OCI-LY1 (cell line): Measurements from ENCODE around the gene REL.
"Not testable (repeated sequence)": the region's sequence is repeated elsewhere in the genome, so short reads cannot be mapped to it uniquely, and the experiment has no call there.

ENCODE experiments used
- H2AFZ ChIP-seq: fragments of 200-600 bp; sonication (generic), shearing (Covaris generic); 2 replicates; pipeline ENCODE4 v1.6.0; 2014; ENCODE audit warnings: antibody characterized with exemption, mild to moderate bottlenecking, low read length
- H3F3A ChIP-seq: fragments of 200-600 bp; sonication (generic), shearing (Covaris generic); 2 replicates; pipeline ENCODE4 v1.6.0; 2014; ENCODE audit warnings: mild to moderate bottlenecking, antibody characterized with exemption, low read length, moderate library complexity; ENCODE audit not compliant: insufficient read depth
- H3K27ac ChIP-seq: fragments of 200-600 bp; sonication (generic); 2 replicates; pipeline ENCODE4 v1.5.1; 2014; ENCODE audit warnings: low read length, mixed run types, mild to moderate bottlenecking, low read depth; ENCODE audit not compliant: poor library complexity, severe bottlenecking
- H3K27me3 ChIP-seq: fragments of 200-600 bp; sonication (generic); 2 replicates; pipeline ENCODE4 v1.6.0; 2014; ENCODE audit warnings: antibody characterized with exemption, mild to moderate bottlenecking, low read length, moderate library complexity; ENCODE audit not compliant: insufficient read depth
- H3K36me3 ChIP-seq: fragments of 200-600 bp; sonication (generic); 2 replicates; pipeline ENCODE4 v1.6.1; 2014; ENCODE audit warnings: mild to moderate bottlenecking, antibody characterized with exemption, low read length, moderate library complexity, mixed read lengths; ENCODE audit not compliant: insufficient read depth
- H3K4me1 ChIP-seq: fragments of 200-600 bp; sonication (generic); 2 replicates; pipeline ENCODE4 v1.5.1; 2014; ENCODE audit warnings: mild to moderate bottlenecking, low read length, moderate library complexity; ENCODE audit not compliant: insufficient read depth, severe bottlenecking
- H3K4me2 ChIP-seq: fragments of 200-600 bp; sonication (generic), shearing (Covaris generic); 2 replicates; pipeline ENCODE4 v1.6.1; 2014; ENCODE audit warnings: low read length
- H3K4me3 ChIP-seq: fragments of 200-600 bp; sonication (generic); 2 replicates; pipeline ENCODE4 v1.5.1; 2014; ENCODE audit warnings: low read length, low read depth, mild to moderate bottlenecking, mixed read lengths; ENCODE audit not compliant: poor library complexity, severe bottlenecking
- H3K79me2 ChIP-seq: fragments of 200-600 bp; shearing (Covaris generic); 2 replicates; pipeline ENCODE4 v1.6.1; 2016; ENCODE audit warnings: mixed run types, low read length, mixed read lengths; ENCODE audit not compliant: insufficient read depth
- H3K9ac ChIP-seq: fragments of 200-600 bp; sonication (generic), shearing (Covaris generic); 2 replicates; pipeline ENCODE4 v1.6.1; 2014; ENCODE audit warnings: mild to moderate bottlenecking, low read length, mixed read lengths
- H3K9me2 ChIP-seq: fragments of 200-600 bp; sonication (generic), shearing (Covaris generic); 2 replicates; pipeline ENCODE4 v1.6.1; 2014; ENCODE audit warnings: low read depth, mild to moderate bottlenecking, low read length, mixed read lengths
- H3K9me3 ChIP-seq: fragments of 200-600 bp; shearing (Covaris generic); 2 replicates; pipeline ENCODE4 v1.6.1; 2014; ENCODE audit warnings: low read length, mixed read lengths
- H4K20me1 ChIP-seq: fragments of 200-600 bp; sonication (generic), shearing (Covaris generic); 2 replicates; pipeline ENCODE4 v1.6.0; 2016; ENCODE audit warnings: mild to moderate bottlenecking, low read length; ENCODE audit not compliant: insufficient read depth
- EZH2 ChIP-seq: fragments of 200-600 bp; sonication (generic), shearing (Covaris generic); IDR thresholded peaks from 2 replicates; pipeline ENCODE4 v1.8.0; 2017; ENCODE audit warnings: borderline replicate concordance, mixed run types, mild to moderate bottlenecking, antibody characterized with exemption, low read length, moderate library complexity, mixed read lengths
- TF ChIP-seq, protein P1 (sequence below): fragments of 200-600 bp; sonication (generic), shearing (Covaris generic); IDR thresholded peaks from 2 replicates; pipeline ENCODE4 v1.5.1; 2017; ENCODE audit warnings: mild to moderate bottlenecking, antibody characterized with exemption, low read length, moderate library complexity, mixed read lengths

REL gene

DNA sequence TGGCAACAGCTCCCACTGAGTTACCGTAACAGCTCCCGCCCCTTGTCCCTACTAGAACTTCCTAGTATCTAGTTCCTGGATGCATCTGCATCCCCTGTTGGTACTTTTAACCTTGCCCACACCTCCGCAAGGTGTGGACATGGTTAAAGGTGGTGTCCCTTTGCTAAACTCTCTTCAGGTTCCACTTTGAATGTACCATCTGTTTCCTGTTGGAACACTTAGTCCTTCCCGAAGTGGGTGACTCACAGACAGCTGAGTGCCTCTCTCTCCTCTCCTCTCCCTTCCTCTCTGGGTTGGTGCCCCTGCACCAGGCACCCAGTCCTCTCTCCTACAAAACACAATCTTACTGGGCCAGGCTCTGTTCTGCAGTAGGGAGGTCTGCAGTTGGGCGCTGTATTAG, 19.6 kb upstream of the REL start:
- H3F3A ChIP-seq, result no peaks in the 10 kb centered on the region
- H3K79me2 ChIP-seq, result no peaks in the 10 kb centered on the region
- no peak overlapping the region for H3K4me2 ChIP-seq
- TF ChIP-seq, protein P1, sequence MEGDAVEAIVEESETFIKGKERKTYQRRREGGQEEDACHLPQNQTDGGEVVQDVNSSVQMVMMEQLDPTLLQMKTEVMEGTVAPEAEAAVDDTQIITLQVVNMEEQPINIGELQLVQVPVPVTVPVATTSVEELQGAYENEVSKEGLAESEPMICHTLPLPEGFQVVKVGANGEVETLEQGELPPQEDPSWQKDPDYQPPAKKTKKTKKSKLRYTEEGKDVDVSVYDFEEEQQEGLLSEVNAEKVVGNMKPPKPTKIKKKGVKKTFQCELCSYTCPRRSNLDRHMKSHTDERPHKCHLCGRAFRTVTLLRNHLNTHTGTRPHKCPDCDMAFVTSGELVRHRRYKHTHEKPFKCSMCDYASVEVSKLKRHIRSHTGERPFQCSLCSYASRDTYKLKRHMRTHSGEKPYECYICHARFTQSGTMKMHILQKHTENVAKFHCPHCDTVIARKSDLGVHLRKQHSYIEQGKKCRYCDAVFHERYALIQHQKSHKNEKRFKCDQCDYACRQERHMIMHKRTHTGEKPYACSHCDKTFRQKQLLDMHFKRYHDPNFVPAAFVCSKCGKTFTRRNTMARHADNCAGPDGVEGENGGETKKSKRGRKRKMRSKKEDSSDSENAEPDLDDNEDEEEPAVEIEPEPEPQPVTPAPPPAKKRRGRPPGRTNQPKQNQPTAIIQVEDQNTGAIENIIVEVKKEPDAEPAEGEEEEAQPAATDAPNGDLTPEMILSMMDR, result no peak
- no peak for TF ChIP-seq EZH2
- H3K27ac ChIP-seq, result no peak overlapping the region
- no peak overlapping the region for H2AFZ ChIP-seq
- peaks cover 6% of the 10 kb centered on the region for H3K4me1 ChIP-seq
- no peaks in the 10 kb centered on the region for H4K20me1 ChIP-seq
- H3K4me3 ChIP-seq, result no peak overlapping the region
- H3K9me2 ChIP-seq, result no peaks in the 10 kb centered on the region
- no peak overlapping the region for H3K9ac ChIP-seq
- no peaks in the 10 kb centered on the region; the same call in 1 of the 2 replicates for H3K36me3 ChIP-seq
- no peaks in the 10 kb centered on the region for H3K27me3 ChIP-seq
- H3K9me3 ChIP-seq, result peaks cover 6% of the 10 kb centered on the region; the same call in 1 of the 2 replicates

DNA sequence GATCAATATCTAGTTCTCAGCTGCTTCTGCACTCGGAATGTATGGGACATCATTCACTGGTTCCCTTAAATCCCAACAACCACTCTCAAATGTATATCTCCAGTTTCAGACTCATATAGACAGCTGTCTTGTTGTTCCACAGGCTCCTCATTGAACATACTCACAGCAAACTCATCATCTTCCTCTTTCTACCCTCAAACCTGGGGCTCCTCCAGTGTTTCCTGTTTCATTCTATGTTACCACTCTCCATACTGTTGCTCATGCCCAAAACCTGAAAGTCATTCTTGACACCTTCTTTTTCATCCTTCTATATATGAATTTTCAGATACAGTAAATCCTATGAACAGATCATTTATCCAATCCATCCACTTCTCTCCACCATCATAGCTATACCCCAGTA, 18.7 kb upstream of the REL start:
- H3K36me3 ChIP-seq, result no peaks in the 10 kb centered on the region; the same call in 1 of the 2 replicates
- H3K4me2 ChIP-seq, result no peak overlapping the region
- no peak overlapping the region for H3K4me3 ChIP-seq
- no peak overlapping the region for H3K27ac ChIP-seq
- no peak overlapping the region for H3K9ac ChIP-seq
- no peaks in the 10 kb centered on the region for H3K9me2 ChIP-seq
- TF ChIP-seq, protein P1, result no peak
- no peak for TF ChIP-seq EZH2
- peaks cover 9% of the 10 kb centered on the region for H3K4me1 ChIP-seq
- no peaks in the 10 kb centered on the region for H3K27me3 ChIP-seq
- H4K20me1 ChIP-seq, result no peaks in the 10 kb centered on the region
- H3K9me3 ChIP-seq, result peaks cover 12% of the 10 kb centered on the region; the same call in 1 of the 2 replicates
- H3K79me2 ChIP-seq, result no peaks in the 10 kb centered on the region
- H2AFZ ChIP-seq, result no peak overlapping the region
- no peaks in the 10 kb centered on the region for H3F3A ChIP-seq

DNA sequence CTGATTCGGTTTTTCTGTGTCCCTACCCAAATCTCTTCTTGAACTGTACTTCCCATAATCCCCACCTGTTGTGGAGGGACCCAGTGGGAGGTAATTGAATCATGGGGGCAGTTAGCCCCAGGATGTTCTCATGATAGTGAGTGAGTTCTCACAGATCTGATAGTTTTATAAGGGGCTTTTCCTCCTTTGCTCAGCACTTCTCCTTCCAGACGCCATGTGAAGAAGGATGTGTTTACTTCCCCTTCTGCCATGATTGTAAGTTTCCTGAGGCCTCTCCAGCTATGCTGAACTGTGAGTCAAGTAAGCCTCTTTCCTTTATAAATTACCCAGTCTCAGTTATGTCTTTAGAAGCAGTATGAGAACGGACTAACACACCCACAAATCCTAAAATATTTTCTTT, 16.0 kb upstream of the REL start:
- Histone ChIP-seq H3K4me1 (peaks cover 17% of the 10 kb centered on the region), H3K9me3 (peaks cover 12% of the 10 kb centered on the region; the same call in 1 of the 2 replicates)
- not testable (repeated sequence) for H2AFZ ChIP-seq, H3K9ac ChIP-seq, H3K36me3 ChIP-seq, H3K27me3 ChIP-seq, H3K9me2 ChIP-seq, H4K20me1 ChIP-seq, H3K27ac ChIP-seq, H3K4me2 ChIP-seq, H3K79me2 ChIP-seq, H3F3A ChIP-seq, H3K4me3 ChIP-seq

DNA sequence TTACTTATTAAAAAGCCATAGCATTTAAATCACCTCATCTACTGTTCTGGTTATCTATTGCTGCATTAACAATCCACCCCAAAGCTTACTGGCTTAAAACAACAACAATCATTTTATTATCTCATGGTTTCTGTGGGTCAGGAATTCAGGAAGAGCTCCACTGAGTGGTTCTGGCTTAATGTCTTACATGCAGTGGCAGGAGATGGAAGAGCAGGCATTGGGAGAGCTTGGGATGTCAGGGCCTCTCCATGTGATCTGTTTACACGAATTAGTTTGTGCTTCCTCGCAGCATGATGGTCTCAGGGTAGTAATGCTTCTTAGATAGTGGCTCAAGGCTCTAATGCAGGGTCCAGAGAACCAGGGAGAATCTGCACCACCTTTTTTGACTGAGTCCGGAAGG, 14.4 kb upstream of the REL start:
- no peak overlapping the region for H3K9ac ChIP-seq
- H3K9me3 ChIP-seq, result peaks cover 12% of the 10 kb centered on the region; the same call in 1 of the 2 replicates
- peaks cover 30% of the 10 kb centered on the region for H3K4me1 ChIP-seq
- peak overlapping the region; percentile 83 for H3K27ac ChIP-seq
- peak overlapping the region; percentile 99; the same call in 1 of the 2 replicates for H2AFZ ChIP-seq
- no peaks in the 10 kb centered on the region for H3K9me2 ChIP-seq
- H3K36me3 ChIP-seq, result peaks cover 5% of the 10 kb centered on the region; the same call in 1 of the 2 replicates
- no peaks in the 10 kb centered on the region for H3F3A ChIP-seq
- H3K4me2 ChIP-seq, result no peak overlapping the region
- no peak for TF ChIP-seq EZH2
- TF ChIP-seq, protein P1, result no peak
- H3K79me2 ChIP-seq, result no peaks in the 10 kb centered on the region
- no peaks in the 10 kb centered on the region for H4K20me1 ChIP-seq
- H3K4me3 ChIP-seq, result no peak overlapping the region
- no peaks in the 10 kb centered on the region for H3K27me3 ChIP-seq
